ENCODE data around the gene PLIN1.
A peak's percentile ranks its signal among the peaks of the same experiment; 100 is the strongest.

The PLIN1 gene

DNA sequence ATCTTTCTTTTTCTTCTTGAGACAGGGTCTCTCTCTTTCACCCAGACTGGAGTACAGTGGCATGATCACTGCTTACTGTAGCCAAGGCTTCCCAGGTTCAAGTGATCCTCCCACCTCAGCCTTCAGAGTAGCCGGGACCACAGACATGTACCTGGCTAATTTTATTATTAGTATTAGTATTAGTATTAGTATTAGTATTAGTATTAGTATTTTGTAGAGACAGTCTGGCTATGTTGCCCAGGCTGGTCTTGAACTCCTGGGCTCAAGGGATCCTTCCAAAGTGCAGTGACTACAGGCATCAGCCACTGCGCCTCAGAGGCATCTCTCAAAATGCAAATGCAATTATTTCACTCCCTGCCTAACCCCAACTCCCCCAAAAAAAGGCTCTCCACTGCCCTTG lies 25.6 kb downstream of the PLIN1 start:
- no peaks in the 10 kb centered on the region for H3K27me3 ChIP-seq (ENCODE audit: control insufficient read depth, insufficient read depth, low read length)
- no peak overlapping the region for H3K27ac ChIP-seq (ENCODE audit: low read length)
- no peaks in the 10 kb centered on the region for H3K9me3 ChIP-seq (ENCODE audit: control insufficient read depth, insufficient read depth, low read length)
- no peaks in the 10 kb centered on the region for H3K4me1 ChIP-seq (ENCODE audit: control insufficient read depth, insufficient read depth, low read length)
- no peak overlapping the region for H3K4me3 ChIP-seq (ENCODE audit: low read length)
- no peak for DNase-seq (ENCODE audit: low read depth, low spot score)
- WGBS (ENCODE audit: insufficient coverage, insufficient read length), result no CpG with 5 or more reads among the region's 2 CpGs
- H3K36me3 ChIP-seq (ENCODE audit: control insufficient read depth, insufficient read depth, low read length), result peaks cover 3% of the 10 kb centered on the region; the same call in 1 of the 2 replicates

DNA sequence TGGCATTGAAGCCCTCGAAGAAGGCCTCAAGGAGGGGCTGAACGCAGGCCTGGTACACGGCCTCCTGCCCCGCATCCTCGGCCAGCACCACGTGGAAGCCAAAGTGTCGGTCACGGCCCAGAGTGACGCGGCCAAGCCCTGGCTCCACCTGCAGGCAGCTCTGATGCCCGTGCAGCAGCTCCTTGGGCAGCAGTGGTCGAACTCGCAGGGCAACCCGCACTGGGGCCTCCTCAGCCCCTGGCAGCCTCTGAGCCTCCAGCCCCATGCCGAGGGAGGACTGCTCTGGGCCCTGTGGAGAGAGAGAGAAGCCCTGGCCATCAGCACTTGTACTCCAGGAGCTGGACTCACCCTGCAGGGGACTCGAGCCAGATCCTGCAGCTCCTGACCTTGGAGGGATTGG lies 26.5 kb downstream of the PLIN1 start:
- H3K9me3 ChIP-seq (ENCODE audit: control insufficient read depth, insufficient read depth, low read length), result no peaks in the 10 kb centered on the region
- DNase-seq (ENCODE audit: low read depth, low spot score), result no peak
- peaks cover 5% of the 10 kb centered on the region; the same call in 1 of the 2 replicates for H3K36me3 ChIP-seq (ENCODE audit: control insufficient read depth, insufficient read depth, low read length)
- H3K27ac ChIP-seq (ENCODE audit: low read length), result no peak overlapping the region
- H3K27me3 ChIP-seq (ENCODE audit: control insufficient read depth, insufficient read depth, low read length), result no peaks in the 10 kb centered on the region
- WGBS (ENCODE audit: insufficient coverage, insufficient read length), result no CpG with 5 or more reads among the region's 16 CpGs
- no peaks in the 10 kb centered on the region for H3K4me1 ChIP-seq (ENCODE audit: control insufficient read depth, insufficient read depth, low read length)
- H3K4me3 ChIP-seq (ENCODE audit: low read length), result no peak overlapping the region

DNA sequence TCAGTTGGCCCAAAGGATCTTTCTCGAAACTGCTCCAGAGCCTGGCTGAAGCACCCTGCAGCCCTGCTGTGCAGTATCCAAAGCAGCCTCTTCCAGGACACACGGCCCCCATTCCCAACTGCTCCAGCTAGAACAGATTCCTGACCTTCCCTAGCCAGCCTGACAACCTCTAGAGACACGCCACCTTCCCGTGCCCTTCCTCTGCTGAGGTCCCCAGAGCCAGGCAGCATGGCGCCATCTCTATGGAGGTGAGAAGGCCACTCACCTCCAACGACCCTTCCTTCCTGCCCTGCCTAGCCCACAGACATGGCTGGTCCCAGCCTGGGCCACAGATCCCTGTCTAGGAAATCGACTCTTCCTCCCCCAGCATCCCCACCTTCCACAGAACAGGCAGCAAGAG lies 27.0 kb downstream of the PLIN1 start:
- Histone ChIP-seq H3K36me3 (ENCODE audit: control insufficient read depth, insufficient read depth, low read length) (peaks cover 5% of the 10 kb centered on the region; the same call in 1 of the 2 replicates), H3K4me1 (ENCODE audit: control insufficient read depth, insufficient read depth, low read length) (peaks cover 2% of the 10 kb centered on the region), H3K27ac (ENCODE audit: low read length) (no peak overlapping the region), H3K4me3 (ENCODE audit: low read length) (no peak overlapping the region), H3K9me3 (ENCODE audit: control insufficient read depth, insufficient read depth, low read length) (no peaks in the 10 kb centered on the region), H3K27me3 (ENCODE audit: control insufficient read depth, insufficient read depth, low read length) (no peaks in the 10 kb centered on the region)
- WGBS (ENCODE audit: insufficient coverage, insufficient read length), result no CpG with 5 or more reads among the region's 7 CpGs
- DNase-seq (ENCODE audit: low read depth, low spot score), result no peak

DNA sequence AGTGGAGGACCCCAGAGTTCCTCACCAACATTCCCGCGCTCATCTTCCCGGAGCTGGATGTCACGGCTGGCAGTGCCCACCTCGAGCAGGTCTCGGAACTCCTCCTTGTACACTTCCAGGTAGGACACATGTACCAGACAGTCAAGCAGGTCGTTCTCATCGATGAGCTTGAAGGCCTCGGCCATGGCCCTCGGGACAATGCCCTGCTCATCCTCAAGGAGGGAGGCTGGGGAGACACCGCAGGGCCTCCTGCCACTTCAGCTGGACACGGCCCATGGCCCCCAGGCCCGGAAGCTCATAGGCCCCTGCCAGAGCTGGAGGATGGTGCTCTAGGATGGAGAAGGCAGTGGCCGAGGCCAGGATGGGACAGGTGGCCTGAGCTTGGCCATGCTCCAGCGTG lies 29.5 kb downstream of the PLIN1 start:
- Histone ChIP-seq H3K36me3 (ENCODE audit: control insufficient read depth, insufficient read depth, low read length) (peaks cover 11% of the 10 kb centered on the region; the same call in 1 of the 2 replicates), H3K27ac (ENCODE audit: low read length) (no peak overlapping the region), H3K9me3 (ENCODE audit: control insufficient read depth, insufficient read depth, low read length) (no peaks in the 10 kb centered on the region), H3K27me3 (ENCODE audit: control insufficient read depth, insufficient read depth, low read length) (no peaks in the 10 kb centered on the region), H3K4me3 (ENCODE audit: low read length) (no peak overlapping the region), H3K4me1 (ENCODE audit: control insufficient read depth, insufficient read depth, low read length) (peaks cover 2% of the 10 kb centered on the region)
- no peak for DNase-seq (ENCODE audit: low read depth, low spot score)
- no CpG with 5 or more reads among the region's 15 CpGs for WGBS (ENCODE audit: insufficient coverage, insufficient read length)

GRCh38 chr15:89649013-89649625 lies 30.0 kb downstream of the PLIN1 start:
- no peak for DNase-seq (ENCODE audit: low read depth, low spot score)
- no CpG with 5 or more reads among the region's 37 CpGs for WGBS (ENCODE audit: insufficient coverage, insufficient read length)
- Histone ChIP-seq H3K4me3 (ENCODE audit: low read length) (no peak overlapping the region), H3K36me3 (ENCODE audit: control insufficient read depth, insufficient read depth, low read length) (peaks cover 12% of the 10 kb centered on the region; the same call in 1 of the 2 replicates), H3K27ac (ENCODE audit: low read length) (no peak overlapping the region), H3K9me3 (ENCODE audit: control insufficient read depth, insufficient read depth, low read length) (no peaks in the 10 kb centered on the region), H3K27me3 (ENCODE audit: control insufficient read depth, insufficient read depth, low read length) (no peaks in the 10 kb centered on the region), H3K4me1 (ENCODE audit: control insufficient read depth, insufficient read depth, low read length) (peaks cover 2% of the 10 kb centered on the region)

GRCh38 chr15:89648106-89649012 lies 30.8 kb downstream of the PLIN1 start:
- WGBS (ENCODE audit: insufficient coverage, insufficient read length), result no CpG with 5 or more reads among the region's 102 CpGs
- H3K4me3 ChIP-seq (ENCODE audit: low read length), result no peak overlapping the region

DNA sequence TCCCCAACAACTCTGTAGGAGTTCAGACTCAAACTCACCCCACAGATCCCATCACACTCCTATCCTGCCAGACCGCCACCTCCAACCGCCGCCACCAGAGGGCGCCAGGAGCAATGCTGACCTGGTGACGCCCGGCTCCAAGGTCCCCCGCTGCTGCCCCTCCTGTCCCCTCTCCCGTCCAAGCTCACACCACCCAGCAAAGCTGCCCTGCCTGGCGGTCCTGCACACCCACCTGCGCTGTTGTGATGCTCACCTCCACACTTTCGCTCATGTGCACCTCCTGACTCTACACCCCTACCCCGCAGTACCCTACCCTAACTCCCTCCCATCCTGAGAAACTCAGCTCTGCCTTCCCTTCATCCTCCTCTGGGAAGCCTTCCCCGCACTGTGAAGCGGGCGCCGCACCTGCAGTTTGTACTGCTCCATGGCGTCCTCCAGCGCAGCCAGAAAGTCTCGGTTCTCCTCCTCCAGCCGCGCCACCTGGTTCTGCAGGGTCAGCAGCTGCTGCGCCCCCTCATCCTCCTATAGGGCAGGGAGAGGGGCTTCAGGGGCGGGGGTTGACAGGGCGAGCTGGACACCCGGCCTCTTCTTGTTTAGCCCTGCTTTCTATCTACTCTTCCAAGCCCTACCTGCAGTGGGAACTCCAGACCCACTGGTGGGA lies 31.8 kb downstream of the PLIN1 start:
- WGBS (ENCODE audit: insufficient coverage, insufficient read length), result no CpG with 5 or more reads among the region's 25 CpGs
- DNase-seq (ENCODE audit: low read depth, low spot score), result peak; percentile 48
- H3K9me3 ChIP-seq (ENCODE audit: control insufficient read depth, insufficient read depth, low read length), result no peaks in the 10 kb centered on the region
- H3K27ac ChIP-seq (ENCODE audit: low read length), result no peak overlapping the region
- H3K4me3 ChIP-seq (ENCODE audit: low read length), result no peak overlapping the region
- no peaks in the 10 kb centered on the region for H3K27me3 ChIP-seq (ENCODE audit: control insufficient read depth, insufficient read depth, low read length)
- peaks cover 2% of the 10 kb centered on the region for H3K4me1 ChIP-seq (ENCODE audit: control insufficient read depth, insufficient read depth, low read length)
- peaks cover 12% of the 10 kb centered on the region; the same call in 1 of the 2 replicates for H3K36me3 ChIP-seq (ENCODE audit: control insufficient read depth, insufficient read depth, low read length)

More at GRCh38 chr15:89648106-89649012, 30.8 kb downstream of the PLIN1 start:
- Histone ChIP-seq H3K4me1 (ENCODE audit: control insufficient read depth, insufficient read depth, low read length) (peaks cover 2% of the 10 kb centered on the region), H3K27me3 (ENCODE audit: control insufficient read depth, insufficient read depth, low read length) (no peaks in the 10 kb centered on the region), H3K9me3 (ENCODE audit: control insufficient read depth, insufficient read depth, low read length) (no peaks in the 10 kb centered on the region), H3K36me3 (ENCODE audit: control insufficient read depth, insufficient read depth, low read length) (peaks cover 12% of the 10 kb centered on the region; the same call in 1 of the 2 replicates), H3K27ac (ENCODE audit: low read length) (no peak overlapping the region)
- no peak for DNase-seq (ENCODE audit: low read depth, low spot score)

DNA sequence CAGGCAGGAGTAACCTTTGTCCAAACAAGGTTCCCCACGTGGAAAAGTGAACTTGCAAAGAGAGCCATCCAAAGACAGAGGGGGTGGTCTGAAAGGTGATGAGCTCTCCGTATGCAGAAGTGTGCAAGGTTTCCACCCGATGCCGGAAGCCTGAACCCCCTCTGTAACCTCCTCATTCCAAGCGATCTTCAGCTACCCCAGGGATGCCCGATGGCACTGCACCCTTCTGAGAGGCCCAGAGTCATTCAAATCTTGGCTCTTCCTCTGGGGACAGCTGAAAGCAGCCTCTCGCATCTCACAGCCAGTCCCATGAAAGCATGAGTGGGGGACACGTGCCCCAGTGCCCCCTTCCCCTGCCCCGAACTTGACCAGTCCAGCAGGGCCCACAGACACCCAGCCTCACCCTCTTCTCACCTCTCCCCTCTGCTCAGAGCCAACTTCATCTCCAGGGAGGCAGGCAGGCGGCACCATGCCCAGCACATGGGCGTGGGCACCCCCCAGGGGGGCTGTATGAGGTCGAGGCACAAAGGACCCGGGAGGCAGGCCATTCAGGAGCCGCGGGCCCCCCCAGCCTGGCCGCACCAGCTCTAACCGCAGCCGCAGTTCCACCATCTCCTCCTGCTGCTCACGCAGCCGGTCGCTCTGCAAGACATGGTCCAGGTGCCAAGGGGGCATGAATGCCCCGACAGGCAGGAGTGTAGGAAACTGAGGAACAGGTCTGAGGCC lies 32.6 kb downstream of the PLIN1 start:
- H3K4me1 ChIP-seq (ENCODE audit: control insufficient read depth, insufficient read depth, low read length), result peaks cover 2% of the 10 kb centered on the region
- peaks cover 19% of the 10 kb centered on the region for H3K36me3 ChIP-seq (ENCODE audit: control insufficient read depth, insufficient read depth, low read length)
- no peak overlapping the region for H3K4me3 ChIP-seq (ENCODE audit: low read length)
- DNase-seq (ENCODE audit: low read depth, low spot score), result no peak
- H3K9me3 ChIP-seq (ENCODE audit: control insufficient read depth, insufficient read depth, low read length), result no peaks in the 10 kb centered on the region
- no CpG with 5 or more reads among the region's 22 CpGs for WGBS (ENCODE audit: insufficient coverage, insufficient read length)
- no peak overlapping the region for H3K27ac ChIP-seq (ENCODE audit: low read length)
- H3K27me3 ChIP-seq (ENCODE audit: control insufficient read depth, insufficient read depth, low read length), result no peaks in the 10 kb centered on the region

- Histone ChIP-seq H3K4me1 (ENCODE audit: control insufficient read depth, insufficient read depth, low read length) (peaks cover 2% of the 10 kb centered on the region), H3K4me3 (ENCODE audit: low read length) (no peak overlapping the region), H3K36me3 (ENCODE audit: control insufficient read depth, insufficient read depth, low read length) (peaks cover 19% of the 10 kb centered on the region), H3K27me3 (ENCODE audit: control insufficient read depth, insufficient read depth, low read length) (no peaks in the 10 kb centered on the region), H3K27ac (ENCODE audit: low read length) (no peak overlapping the region), H3K9me3 (ENCODE audit: control insufficient read depth, insufficient read depth, low read length) (no peaks in the 10 kb centered on the region)
- WGBS (ENCODE audit: insufficient coverage, insufficient read length), result no CpG with 5 or more reads among the region's 8 CpGs
- no peak for DNase-seq (ENCODE audit: low read depth, low spot score)
These were observed 33.5 kb downstream of the PLIN1 start for GRCh38 chr15:89645680-89646079.

GRCh38 chr15:89642106-89642505 lies 37.1 kb downstream of the PLIN1 start:
- Histone ChIP-seq H3K9me3 (ENCODE audit: control insufficient read depth, insufficient read depth, low read length) (no peaks in the 10 kb centered on the region), H3K27me3 (ENCODE audit: control insufficient read depth, insufficient read depth, low read length) (no peaks in the 10 kb centered on the region), H3K36me3 (ENCODE audit: control insufficient read depth, insufficient read depth, low read length) (peaks cover 17% of the 10 kb centered on the region), H3K27ac (ENCODE audit: low read length) (no peak overlapping the region), H3K4me3 (ENCODE audit: low read length) (no peak overlapping the region), H3K4me1 (ENCODE audit: control insufficient read depth, insufficient read depth, low read length) (no peaks in the 10 kb centered on the region)
- WGBS (ENCODE audit: insufficient coverage, insufficient read length), result no CpG with 5 or more reads among the region's 16 CpGs
- no peak for DNase-seq (ENCODE audit: low read depth, low spot score)
